ENCODE data around the gene EYA4.

Gene EYA4

GRCh38 chr6:133466680-133467079 lies 225.5 kb downstream of the EYA4 start:
- no peak for DNase-seq

DNA sequence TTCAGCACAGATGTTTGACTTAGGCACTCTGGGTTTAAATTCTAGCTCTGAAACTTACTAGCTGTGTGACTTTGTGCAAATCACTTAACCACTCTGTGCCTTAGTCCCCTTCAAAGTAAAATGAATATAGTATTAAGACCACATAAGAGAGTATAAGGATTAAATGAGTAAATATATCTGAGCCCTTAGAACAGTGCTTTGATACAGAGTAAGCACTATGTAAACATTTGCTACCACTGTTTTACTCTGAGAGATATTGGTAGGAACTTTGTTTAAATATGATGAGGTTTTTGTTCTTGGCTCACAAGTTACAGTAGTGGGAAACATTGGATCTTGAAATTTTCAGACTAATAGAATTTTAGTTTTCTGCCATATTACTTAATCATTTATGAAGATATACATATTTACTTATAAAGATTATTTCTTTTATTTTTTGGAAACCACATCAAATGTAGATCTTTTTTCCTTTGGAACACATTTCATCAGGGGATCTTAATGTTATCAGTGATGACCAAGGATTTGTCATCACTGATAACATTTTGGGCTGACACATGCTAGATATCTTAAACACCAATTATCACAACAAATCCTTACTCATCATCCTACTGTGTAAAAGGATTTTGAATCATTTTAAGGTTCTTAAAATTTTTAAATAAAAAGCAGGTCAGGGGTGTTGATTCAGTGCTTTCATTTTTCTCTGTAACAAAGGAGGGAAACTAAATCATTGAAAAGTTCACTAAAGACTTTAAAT lies 226.2 kb downstream of the EYA4 start:
- no peak for DNase-seq

- DNase-seq: no peak
These were observed 226.8 kb downstream of the EYA4 start for GRCh38 chr6:133467982-133468380.

GRCh38 chr6:133468591-133468990 lies 227.4 kb downstream of the EYA4 start:
- no peak for DNase-seq

DNA sequence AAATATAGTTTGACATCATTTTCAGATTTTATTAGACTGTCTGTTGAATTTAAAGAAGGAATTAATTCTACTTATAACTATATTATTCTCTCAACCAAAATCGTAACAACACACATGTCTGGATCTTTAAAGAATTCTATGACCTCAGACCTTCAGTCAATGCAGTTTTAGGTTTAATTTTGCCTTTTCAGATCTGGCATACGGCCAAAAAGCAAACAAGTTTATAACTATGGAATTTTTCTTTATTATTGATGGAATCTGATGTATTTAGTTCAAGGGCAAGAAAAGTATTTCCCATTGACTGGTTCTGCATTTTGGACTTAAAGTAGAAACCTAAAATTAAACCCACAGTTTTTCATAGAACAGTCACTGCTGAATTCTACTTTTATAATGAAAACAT lies 233.4 kb downstream of the EYA4 start:
- no peak for DNase-seq

- no peak for DNase-seq
These were observed 237.5 kb downstream of the EYA4 start for GRCh38 chr6:133478673-133479072.

DNA sequence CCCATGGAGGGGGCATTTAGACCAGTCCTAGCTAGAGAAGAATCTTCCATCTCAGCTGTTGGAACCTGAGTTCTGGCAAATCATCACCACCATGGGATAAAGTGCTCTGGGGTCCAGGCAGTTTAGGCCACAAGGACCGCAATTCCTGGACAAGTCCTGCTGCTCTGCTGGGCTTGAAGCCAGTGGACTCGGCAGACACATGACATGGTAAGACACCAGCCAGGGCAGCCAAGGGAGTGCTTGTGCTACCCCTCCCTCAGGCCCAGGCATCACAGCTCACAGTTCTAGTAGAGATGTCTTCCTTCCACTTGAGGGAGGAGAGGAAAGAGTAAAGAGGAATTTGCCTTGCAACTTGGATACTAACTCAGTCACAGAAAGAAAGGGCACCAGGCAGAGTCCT lies 246.0 kb downstream of the EYA4 start:
- DNase-seq: no peak

DNA sequence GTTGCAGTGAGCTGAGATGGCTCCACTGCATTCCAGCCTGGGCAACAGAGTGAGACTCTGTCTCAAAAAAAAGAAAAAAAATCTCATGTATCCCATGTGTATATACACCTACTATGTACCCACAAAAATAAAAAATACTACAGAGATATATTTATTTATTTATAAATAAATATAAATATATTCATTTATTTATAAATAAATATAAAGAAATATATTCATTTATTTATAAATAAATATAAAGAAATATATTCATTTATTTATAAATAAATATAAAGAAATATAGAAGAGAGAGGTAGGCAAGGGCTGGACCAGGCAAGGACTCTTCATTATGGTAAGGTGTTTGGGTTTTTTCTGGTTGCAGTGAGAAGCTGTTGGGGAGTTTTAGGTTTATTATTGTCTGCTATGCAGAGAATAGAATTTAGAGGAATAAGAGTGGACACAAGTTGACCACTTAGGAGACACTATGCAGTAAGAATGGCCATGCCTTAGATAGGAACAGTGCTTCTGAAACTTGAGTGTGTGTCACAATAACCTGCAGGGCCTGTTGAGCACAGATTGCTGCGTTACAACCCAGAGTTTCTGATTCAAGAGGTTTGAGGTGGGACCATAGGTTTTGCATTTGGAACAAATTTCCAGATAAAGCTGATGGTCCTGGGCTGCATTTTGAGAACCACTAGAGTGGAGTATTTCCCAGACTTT lies 254.2 kb downstream of the EYA4 start:
- DNase-seq: no peak

DNA sequence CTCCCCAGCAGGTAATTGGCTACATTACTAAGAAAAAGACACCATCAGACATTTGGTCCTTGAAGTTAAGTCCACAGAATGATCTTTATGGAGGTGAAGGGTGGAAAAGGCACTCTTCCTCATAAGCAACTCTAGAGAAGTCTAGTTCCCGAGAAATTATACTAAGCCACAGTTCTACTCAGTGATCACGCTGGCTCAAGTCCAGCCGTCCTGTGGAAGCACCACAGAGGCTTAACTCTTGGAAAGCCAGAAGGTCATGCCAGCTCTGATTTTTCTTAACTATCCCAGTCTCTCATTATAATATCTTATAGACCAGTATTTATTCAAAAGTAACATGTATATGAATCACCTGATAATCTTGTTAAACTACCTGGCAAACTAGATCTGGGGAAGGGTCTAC lies 258.5 kb downstream of the EYA4 start:
- no peak for DNase-seq

DNA sequence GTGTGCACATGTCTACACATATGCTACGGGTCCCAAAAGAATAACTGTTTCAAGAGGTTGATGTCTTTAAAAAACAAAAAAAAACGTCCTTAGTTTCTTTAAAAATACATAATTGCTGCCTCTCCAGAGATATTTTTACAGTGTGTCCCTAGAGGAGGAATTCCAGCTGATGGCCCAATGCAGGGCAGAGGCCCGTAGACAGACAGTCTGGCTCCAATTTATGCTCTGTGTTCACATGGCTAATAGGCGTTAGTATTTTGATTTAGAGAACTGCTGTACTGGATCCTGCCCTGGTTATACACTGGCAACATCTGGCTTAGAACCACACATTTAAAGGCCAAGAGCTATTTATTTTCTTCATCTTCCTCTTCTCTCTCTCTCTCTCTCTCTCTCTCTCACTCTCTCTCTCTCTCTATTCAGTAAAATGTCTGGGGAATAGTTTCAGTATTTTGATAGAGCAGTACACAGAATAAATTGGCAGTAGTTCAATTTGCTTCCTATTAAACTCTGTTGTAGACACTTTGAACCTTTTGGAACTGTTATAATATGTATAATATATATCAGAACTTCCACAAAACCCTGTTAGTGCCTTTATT lies 260.6 kb downstream of the EYA4 start:
- no peak for DNase-seq

DNA sequence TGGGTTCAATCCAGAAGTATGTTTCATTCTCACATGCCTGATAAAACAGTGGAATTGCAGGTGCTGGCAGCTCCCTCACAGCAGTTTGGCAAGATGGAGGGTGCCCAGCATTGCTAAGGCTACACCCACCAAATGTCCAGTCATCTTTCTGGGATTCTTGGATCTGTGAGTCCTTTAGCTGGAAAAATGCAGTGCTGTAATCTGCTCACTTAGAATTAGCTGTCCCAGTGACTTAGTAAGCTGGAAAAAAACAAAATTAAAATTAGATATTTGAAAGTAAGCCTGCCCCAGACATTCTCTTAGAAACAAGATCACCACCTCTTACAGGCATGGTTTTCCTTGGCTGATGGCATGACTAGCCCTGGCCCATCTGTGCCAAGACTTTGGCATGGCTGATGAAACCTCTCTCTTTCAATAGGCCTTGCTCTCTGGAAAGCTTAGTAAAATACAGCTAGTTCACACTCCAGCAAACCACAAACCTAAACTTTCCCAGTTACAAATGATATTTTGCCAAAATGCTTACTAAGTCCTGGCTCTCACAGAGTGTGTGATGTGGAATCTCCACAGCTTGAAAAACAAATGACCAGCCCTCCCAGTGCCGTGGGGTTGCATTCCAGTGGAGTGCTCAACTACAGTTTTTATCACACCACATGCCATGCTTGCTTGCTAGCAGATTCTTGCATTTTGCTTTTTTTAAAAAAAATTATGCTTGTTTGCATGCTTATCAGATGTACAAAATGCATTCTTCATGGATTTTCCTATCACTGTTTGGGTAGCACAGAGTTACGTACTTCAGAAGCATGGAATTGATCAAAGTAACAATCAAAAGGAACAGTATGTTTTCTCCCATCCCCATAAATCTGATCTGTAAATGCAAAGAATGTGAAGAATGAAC lies 261.5 kb downstream of the EYA4 start:
- no peak for DNase-seq

- DNase-seq: no peak
These were observed 262.2 kb downstream of the EYA4 start for GRCh38 chr6:133503336-133503729.

DNA sequence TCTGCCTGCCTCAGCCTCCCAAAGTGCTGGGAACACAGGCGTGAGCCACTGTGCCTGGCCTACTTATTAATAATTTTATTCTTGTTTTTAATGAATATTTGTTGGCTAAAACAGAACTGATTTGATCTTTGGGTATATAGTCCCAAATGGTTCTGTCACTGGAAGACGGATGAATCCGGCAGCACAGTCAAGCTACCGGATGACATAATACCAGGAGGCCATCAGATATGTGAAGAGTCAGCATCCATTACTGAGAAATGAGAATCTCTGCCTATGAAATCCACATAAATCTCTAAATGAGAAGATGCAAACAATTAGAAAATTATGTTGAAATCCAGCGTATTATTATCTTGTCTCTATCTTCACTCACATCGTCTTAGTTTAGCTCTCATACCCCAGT lies 263.0 kb downstream of the EYA4 start:
- no peak for DNase-seq

DNA sequence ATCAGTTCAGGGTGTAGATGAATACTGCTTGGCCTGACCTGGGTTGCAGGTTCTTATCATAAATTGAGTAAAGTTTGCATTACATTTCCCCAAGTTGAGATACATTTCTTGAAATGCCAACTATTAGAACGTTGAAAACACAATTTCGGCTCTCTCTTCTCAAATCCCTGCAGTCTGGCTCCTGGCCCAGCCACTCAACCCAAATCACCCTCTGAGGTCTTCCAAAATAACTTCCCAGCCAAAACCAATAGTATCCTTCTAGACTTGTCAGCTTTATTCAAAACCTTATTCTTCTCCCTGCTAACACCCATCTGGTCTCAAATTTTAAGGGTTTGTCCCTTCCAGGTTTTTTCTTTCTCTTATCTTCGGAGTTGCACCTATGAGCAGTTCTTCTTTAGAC lies 263.6 kb downstream of the EYA4 start:
- DNase-seq: no peak

DNA sequence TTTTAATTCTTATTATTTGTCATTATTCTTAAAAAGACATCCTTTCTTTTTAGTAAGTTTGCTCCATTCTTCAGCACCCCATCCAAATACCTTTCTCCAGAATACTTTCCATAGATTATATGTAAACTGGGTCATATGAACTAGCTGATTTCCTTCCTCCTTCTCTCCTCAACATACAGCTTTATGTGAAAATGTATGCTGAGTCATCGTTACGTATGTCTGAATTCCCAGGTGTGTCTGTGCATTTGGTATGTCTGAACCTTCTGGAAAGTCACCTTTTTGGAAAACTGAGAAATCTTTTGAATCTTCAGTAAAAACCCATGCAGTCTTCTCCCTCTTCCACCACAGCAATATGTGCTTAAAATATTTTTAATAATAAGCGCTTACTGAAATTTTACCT lies 264.5 kb downstream of the EYA4 start:
- DNase-seq: no peak

- peak; percentile 57 for DNase-seq
These were observed 271.4 kb downstream of the EYA4 start for GRCh38 chr6:133512410-133513016.

GRCh38 chr6:133523816-133524215 lies 282.7 kb downstream of the EYA4 start:
- no peak for DNase-seq

DNA sequence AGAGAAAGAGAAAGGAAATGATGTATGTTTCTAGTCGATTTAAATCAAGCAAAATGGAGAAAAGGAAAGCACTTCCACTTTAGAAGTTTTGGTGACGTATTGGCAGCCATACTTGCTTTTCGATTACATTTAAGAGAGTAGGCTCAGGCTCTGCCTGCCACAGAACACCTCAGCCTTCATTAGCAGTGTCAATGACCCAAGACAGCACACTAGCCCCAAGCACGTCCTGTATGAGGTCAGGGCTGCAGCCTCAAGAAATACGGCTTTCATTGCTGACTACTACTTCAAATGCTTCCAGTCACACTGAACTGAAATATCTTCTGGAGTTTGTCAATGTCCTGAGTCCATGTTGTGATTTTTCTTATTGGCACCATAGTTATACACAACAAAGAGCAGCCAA lies 285.3 kb downstream of the EYA4 start:
- no peak for DNase-seq

GRCh38 chr6:133528566-133528965 lies 287.4 kb downstream of the EYA4 start:
- no peak for DNase-seq

DNA sequence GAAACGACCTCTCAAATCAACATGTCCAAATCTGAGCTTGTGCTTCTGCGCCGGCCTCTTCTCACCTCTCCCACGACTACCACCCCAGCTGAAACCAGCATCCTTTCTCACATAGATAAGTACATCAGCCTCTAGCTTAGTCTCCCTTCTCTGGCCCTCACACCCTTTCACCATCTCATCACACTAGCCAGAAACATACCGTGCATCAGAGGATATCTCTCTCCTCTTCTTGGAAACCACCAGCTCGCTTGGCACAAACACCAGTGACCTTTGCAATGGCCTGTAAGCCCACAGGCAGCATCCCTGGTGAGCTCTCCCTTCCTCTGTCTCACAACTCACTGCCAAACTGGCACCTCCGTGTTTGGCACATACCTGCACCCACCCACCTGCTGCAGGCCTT lies 291.8 kb downstream of the EYA4 start:
- no peak for DNase-seq

DNA sequence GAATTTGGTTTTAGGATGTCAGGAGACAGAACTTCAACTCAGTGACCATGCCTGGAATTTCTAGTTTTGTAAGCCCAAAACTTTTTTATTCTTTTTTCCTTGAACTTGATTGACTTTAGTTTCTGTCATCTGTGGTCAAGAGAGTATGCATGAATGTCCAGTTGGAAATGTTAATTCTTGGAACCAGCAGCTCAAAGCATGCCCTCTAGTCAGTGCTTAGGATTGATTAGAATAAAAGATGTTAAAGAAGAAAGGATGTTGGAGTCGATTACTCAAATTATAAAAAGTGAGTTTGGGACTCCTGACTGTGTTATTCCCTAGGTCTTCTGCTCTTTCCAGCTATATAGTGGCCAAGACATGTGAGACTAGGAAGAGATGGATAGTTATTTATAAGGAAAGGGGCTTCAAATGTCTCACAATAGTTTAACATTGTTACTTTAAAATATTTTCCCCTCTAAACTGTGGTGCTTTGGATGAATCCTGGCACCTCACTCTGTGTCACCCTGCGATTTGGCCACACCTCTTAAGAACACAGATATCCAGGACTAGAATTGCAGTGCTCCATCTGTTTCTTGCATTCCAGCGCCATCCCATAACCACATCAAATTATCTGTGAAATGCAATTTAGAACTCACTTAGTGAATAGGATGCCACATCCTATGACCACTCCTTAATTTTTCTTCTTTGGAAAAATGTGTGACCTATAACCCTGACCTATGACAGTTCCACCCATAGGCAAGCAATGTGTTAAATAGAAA lies 298.5 kb downstream of the EYA4 start:
- no peak for DNase-seq

DNA sequence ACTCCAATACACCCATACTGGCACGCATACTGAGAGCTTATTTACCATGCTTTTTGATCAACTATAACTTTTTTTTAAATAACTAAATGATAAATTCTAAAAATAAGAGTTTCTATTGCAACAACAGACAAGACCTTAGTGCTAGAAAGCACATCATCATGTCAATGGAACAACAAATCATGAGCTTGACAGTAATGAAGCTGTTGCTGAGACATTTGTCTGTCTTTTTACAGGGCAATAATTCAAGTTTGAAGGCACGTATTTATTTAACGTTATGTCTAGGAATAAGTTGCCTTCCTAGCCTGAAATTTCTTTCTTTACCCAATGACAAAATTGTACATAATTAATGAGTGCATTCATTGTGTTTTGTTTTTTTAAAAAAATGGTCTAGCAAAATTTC lies 299.2 kb downstream of the EYA4 start:
- no peak for DNase-seq
